Glutamatergic neuron (in vitro differentiated cells): ENCODE results near the gene NPTX1. TPM values are rescaled to one million over a fixed set of nuclear protein-coding genes. Genes with fewer than 3 reads are reported as not detected.

Experiments
- DNase-seq: peaks from one replicate; pipeline ENCODE4 v3.0.0; 2022
- H3K27ac Mint-ChIP-seq: one replicate; pipeline ENCODE4 v1.8.0; 2020; ENCODE audit warnings: mild to moderate bottlenecking, mixed read lengths, inconsistent platforms; ENCODE audit not compliant: unreplicated experiment
- H3K27me3 Mint-ChIP-seq: one replicate; pipeline ENCODE4 v1.8.0; 2020; ENCODE audit warnings: mild to moderate bottlenecking, moderate library complexity, mixed read lengths, inconsistent platforms; ENCODE audit not compliant: unreplicated experiment
- H3K36me3 Mint-ChIP-seq: one replicate; pipeline ENCODE4 v1.8.0; 2020; ENCODE audit warnings: mild to moderate bottlenecking, mixed read lengths, inconsistent platforms; ENCODE audit not compliant: unreplicated experiment
- H3K4me1 Mint-ChIP-seq: one replicate; pipeline ENCODE4 v1.8.0; 2020; ENCODE audit warnings: mild to moderate bottlenecking, low read depth, mixed read lengths, inconsistent platforms; ENCODE audit not compliant: unreplicated experiment
- H3K4me3 Mint-ChIP-seq: one replicate; pipeline ENCODE4 v1.8.0; 2020; ENCODE audit warnings: mild to moderate bottlenecking, mixed read lengths, inconsistent platforms; ENCODE audit not compliant: unreplicated experiment
- H3K9me3 Mint-ChIP-seq: one replicate; pipeline ENCODE4 v1.8.0; 2020; ENCODE audit warnings: mild to moderate bottlenecking, moderate library complexity, mixed read lengths, inconsistent platforms; ENCODE audit not compliant: unreplicated experiment
- CTCF ChIP-seq: fragments of 200-600 bp; sonication (generic); IDR thresholded peaks from one replicate; pipeline ENCODE4 v1.5.0; 2021; ENCODE audit not compliant: partially characterized antibody, unreplicated experiment
- total RNA-seq: library from RNA; stranded (reverse); fragmentation: NEBNext Ultra II Directional; extraction: Animal tissue kit (Norgen Biotek cat#: 25700); gene quantifications from one replicate; pipeline ENCODE4 v1.2.1, GENCODE V29; 2021; ENCODE audit not compliant: unreplicated experiment

Gene NPTX1
- total RNA-seq, 1 donor from 2014 or later: 18.1 TPM

GRCh38 chr17:80513201-80513600 is 36.8 kb upstream of the NPTX1 start:
- Mint-ChIP-seq H3K4me1 (peaks cover 11% of the 10 kb centered on the region), H3K9me3 (peaks cover 3% of the 10 kb centered on the region), H3K4me3 (peak overlapping the region; percentile 67), H3K27me3 (peaks cover 3% of the 10 kb centered on the region), H3K36me3 (no peaks in the 10 kb centered on the region), H3K27ac (no peak overlapping the region)
- TF ChIP-seq CTCF: no peak
- DNase-seq: no peak

GRCh38 chr17:80512233-80512632 is 35.8 kb upstream of the NPTX1 start:
- no peak for DNase-seq
- peaks cover 6% of the 10 kb centered on the region for H3K27me3 Mint-ChIP-seq
- peaks cover 11% of the 10 kb centered on the region for H3K4me1 Mint-ChIP-seq
- peaks cover 3% of the 10 kb centered on the region for H3K9me3 Mint-ChIP-seq
- no peak for TF ChIP-seq CTCF
- no peak overlapping the region for H3K4me3 Mint-ChIP-seq
- no peaks in the 10 kb centered on the region for H3K36me3 Mint-ChIP-seq
- no peak overlapping the region for H3K27ac Mint-ChIP-seq

DNA sequence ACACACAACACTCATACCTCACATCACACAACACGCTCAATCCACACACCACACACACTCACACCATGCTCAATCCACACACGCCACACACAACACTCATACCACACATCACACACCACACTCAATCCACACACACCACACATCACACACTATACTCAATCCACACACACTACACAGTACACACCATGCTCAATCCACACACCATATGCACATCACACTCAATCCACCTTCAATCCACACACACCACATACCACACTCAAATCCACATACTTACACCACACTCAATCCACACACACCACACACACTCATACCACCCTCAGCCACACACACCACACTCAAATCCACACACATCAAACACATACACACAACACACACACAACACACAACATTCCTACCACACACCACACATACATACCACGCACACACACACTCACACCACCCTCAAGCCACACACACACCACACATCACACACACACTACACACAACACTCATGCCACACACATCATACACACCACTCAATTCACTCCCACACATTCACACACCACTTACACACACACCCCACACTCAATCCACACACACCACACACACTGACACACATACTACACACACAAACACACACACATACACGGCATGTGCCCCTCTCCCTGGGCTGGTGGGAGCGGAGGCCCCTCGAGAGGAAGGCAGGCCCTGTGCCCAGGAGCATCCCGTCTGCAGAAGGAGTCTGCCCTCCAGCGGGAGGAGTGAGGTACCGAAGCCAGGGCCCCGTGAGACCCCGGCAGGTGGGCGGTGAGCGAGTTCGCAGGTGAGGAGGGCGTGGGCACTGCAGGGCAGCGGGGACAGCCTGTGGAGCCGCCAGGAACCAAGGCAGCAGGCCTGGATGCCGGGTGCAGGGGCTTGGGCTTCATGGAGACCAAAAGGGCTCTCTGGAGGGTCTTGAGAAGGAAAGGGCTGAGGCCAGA is 35.1 kb upstream of the NPTX1 start:
- peaks cover 6% of the 10 kb centered on the region for H3K4me1 Mint-ChIP-seq
- no peak for DNase-seq
- TF ChIP-seq CTCF: no peak
- no peaks in the 10 kb centered on the region for H3K36me3 Mint-ChIP-seq
- H3K9me3 Mint-ChIP-seq: peaks cover 2% of the 10 kb centered on the region
- no peak overlapping the region for H3K4me3 Mint-ChIP-seq
- H3K27me3 Mint-ChIP-seq: peaks cover 7% of the 10 kb centered on the region
- H3K27ac Mint-ChIP-seq: no peak overlapping the region

DNA sequence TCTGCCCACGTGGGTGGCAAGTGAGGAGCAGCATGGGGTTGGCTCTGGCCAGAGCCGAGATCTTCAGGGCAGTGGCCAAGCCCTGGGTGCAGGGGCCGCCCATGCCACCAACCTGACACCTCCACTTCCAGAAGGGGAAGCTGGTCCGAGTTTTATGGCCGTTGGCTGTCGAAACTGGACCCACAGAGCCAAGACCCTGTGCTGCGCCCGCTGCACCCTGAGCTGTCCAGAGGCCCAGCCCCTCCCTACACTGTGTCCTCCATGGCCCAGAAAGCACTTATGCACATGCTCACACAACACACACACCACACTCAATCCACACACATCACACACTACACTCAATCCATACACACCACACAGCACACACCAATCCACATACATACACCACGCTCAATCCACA is 34.4 kb upstream of the NPTX1 start:
- Mint-ChIP-seq H3K4me3 (no peak overlapping the region), H3K27ac (no peak overlapping the region), H3K9me3 (no peaks in the 10 kb centered on the region), H3K4me1 (peaks cover 4% of the 10 kb centered on the region), H3K36me3 (no peaks in the 10 kb centered on the region), H3K27me3 (peaks cover 5% of the 10 kb centered on the region)
- no peak for TF ChIP-seq CTCF
- DNase-seq: no peak

GRCh38 chr17:80510132-80510531 is 33.7 kb upstream of the NPTX1 start:
- no peak for TF ChIP-seq CTCF
- Mint-ChIP-seq H3K4me1 (peaks cover 4% of the 10 kb centered on the region), H3K9me3 (no peaks in the 10 kb centered on the region), H3K36me3 (no peaks in the 10 kb centered on the region), H3K27ac (no peak overlapping the region), H3K4me3 (no peak overlapping the region), H3K27me3 (peaks cover 6% of the 10 kb centered on the region)
- no peak for DNase-seq
